Thyroid gland (tissue), 4 donors: ENCODE data around the gene EIF3L. TPM values are rescaled to one million over a fixed set of nuclear protein-coding genes. Genes with fewer than 3 reads are reported as not detected.

Source experiments
- DNase-seq, 2 donors: peaks; one replicate each; pipeline ENCODE4 v3.0.0-alpha.2; 2019
- H3K27ac ChIP-seq, 3 donors: fragments of 200-600 bp; sonication (generic); 1 replicate in 2 of 3; 2 replicates in 1 of 3; pipeline ENCODE4 v1.5.1; 2016 to 2019; ENCODE audit warnings: mild to moderate bottlenecking in 1 of 3, moderate library complexity in 1 of 3
- H3K27me3 ChIP-seq: fragments of 200-600 bp; sonication (generic); one replicate; pipeline ENCODE4 v1.5.1; 2019
- H3K36me3 ChIP-seq, 2 donors: fragments of 200-600 bp; sonication (generic); one replicate each; pipeline ENCODE4 v1.5.1; 2016 to 2019
- H3K4me1 ChIP-seq, 2 donors: fragments of 200-600 bp; sonication (generic); one replicate each; pipeline ENCODE4 v1.5.1; 2017 to 2019
- H3K4me3 ChIP-seq, 3 donors: fragments of 200-600 bp; sonication (generic); replicated peaks in 1 of 3; 1 replicate in 2 of 3; 2 replicates in 1 of 3; pipeline ENCODE4 v1.5.1; 2016; ENCODE audit warnings: mild to moderate bottlenecking in 1 of 3
- H3K9me3 ChIP-seq: fragments of 200-600 bp; sonication (generic); one replicate; pipeline ENCODE4 v1.5.1; 2017
- POLR2A ChIP-seq, 2 donors: fragments of 450-650 bp; IDR thresholded peaks; one replicate each; pipeline ENCODE4 v1.6.1; 2017; ENCODE audit warnings: antibody characterized with exemption in 2 of 2, mild to moderate bottlenecking in 2 of 2, moderate library complexity in 1 of 2
- WGBS, 2 donors: methylation state at CpG; one replicate each; pipeline ENCODE4 v1.1.5; 2017; 5-methylcytosine and 5-hydroxymethylcytosine counted together
- intact Hi-C: fragments of 100-400 bp; cut with DNase I; formaldehyde crosslinking; loops from one replicate; pipeline ENCODE4 v1.15.1; 2023
- total RNA-seq, 4 donors: library from RNA; depleted of rRNA; stranded (reverse); fragments of >200 nt; gene quantifications; one replicate each; pipeline ENCODE4 v1.2.3, GENCODE V29; 2016
- TF ChIP-seq, protein P1 (sequence below), 6 experiments: fragments of 200-600 bp in 3 of 6; fragments of 450-650 bp in 3 of 6; sonication (generic) in 3 of 6; IDR thresholded peaks; one replicate each; pipeline ENCODE4 v1.5.1; 2016 to 2019; ENCODE audit warnings: antibody characterized with exemption in 6 of 6, mild to moderate bottlenecking in 2 of 6, inconsistent platforms in 1 of 6, moderate library complexity in 1 of 6

The EIF3L gene
- total RNA-seq, 4 donors from 2014 or later = 423 to 557 (median 455) TPM

DNA sequence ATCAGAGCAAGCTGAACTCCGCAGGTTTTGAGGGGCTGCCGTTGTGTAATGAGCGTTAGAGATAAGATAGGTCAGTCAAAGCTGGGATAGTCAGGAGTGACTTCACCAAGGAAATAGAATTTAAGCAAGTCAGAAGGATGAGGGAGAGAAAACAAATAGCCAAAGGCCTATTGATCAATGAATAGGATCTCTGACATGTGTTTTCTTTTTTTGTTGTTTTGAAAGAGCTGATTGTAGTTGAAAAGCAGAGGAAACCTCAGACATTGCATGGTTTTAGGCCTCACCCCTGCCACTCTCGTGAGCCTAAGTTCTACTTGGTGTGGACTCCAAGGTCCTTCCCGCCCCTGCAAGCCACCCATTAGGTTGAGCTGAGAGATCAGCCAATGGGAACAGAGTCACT is 3.2 kb downstream of the EIF3L start:
- no peak for TF ChIP-seq POLR2A (IDR thresholded peaks at IDR 0.05)
- TF ChIP-seq, protein P1, sequence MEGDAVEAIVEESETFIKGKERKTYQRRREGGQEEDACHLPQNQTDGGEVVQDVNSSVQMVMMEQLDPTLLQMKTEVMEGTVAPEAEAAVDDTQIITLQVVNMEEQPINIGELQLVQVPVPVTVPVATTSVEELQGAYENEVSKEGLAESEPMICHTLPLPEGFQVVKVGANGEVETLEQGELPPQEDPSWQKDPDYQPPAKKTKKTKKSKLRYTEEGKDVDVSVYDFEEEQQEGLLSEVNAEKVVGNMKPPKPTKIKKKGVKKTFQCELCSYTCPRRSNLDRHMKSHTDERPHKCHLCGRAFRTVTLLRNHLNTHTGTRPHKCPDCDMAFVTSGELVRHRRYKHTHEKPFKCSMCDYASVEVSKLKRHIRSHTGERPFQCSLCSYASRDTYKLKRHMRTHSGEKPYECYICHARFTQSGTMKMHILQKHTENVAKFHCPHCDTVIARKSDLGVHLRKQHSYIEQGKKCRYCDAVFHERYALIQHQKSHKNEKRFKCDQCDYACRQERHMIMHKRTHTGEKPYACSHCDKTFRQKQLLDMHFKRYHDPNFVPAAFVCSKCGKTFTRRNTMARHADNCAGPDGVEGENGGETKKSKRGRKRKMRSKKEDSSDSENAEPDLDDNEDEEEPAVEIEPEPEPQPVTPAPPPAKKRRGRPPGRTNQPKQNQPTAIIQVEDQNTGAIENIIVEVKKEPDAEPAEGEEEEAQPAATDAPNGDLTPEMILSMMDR (IDR thresholded peaks at IDR 0.05) = no peak
- no peaks in the 10 kb centered on the region for H3K9me3 ChIP-seq
- intact Hi-C loops = no loop called here
- H3K4me3 ChIP-seq = no peak overlapping the region
- DNase-seq = no peak
- 90 to 94% methylated on average over 5 of the region's 5 CpGs for WGBS, 2 donors
- H3K27ac ChIP-seq = no peak overlapping the region
- peaks cover 30 to 36% of the 10 kb centered on the region in 2 donors for H3K36me3 ChIP-seq
- peaks cover 23 to 27% of the 10 kb centered on the region in 2 donors for H3K4me1 ChIP-seq
- H3K27me3 ChIP-seq = no peaks in the 10 kb centered on the region

DNA sequence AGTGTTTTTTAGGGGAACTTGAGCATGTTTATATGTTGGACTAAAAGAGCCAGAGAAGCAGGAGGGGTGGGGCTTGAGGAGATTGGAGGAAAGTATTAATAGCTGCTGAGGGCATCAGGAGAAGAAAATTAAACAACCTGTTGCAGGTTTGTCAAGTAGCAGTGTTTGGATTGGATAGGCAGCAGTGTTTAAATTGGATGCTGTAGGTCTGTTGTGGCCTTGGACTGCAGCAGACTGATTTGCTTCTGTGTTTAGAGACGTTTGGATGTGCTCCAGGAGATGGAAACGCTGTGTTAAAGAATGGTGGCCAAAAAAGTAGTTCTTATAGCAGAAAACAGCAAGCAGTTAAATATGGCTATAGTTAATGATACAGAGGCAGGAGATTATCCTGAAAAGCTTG is 5.7 kb downstream of the EIF3L start:
- Histone ChIP-seq H3K36me3 (peaks cover 33 to 47% of the 10 kb centered on the region in 2 donors), H3K9me3 (no peaks in the 10 kb centered on the region), H3K27me3 (no peaks in the 10 kb centered on the region), H3K4me3 (no peak overlapping the region), H3K4me1 (peaks cover 15 to 39% of the 10 kb centered on the region in 2 donors), H3K27ac (no peak overlapping the region)
- 47 to 68% methylated on average over 2 of the region's 2 CpGs for WGBS, 2 donors
- no peak for DNase-seq
- intact Hi-C loops = no loop called here
- TF ChIP-seq, protein P1 (IDR thresholded peaks at IDR 0.05) = no peak
- no peak for TF ChIP-seq POLR2A (IDR thresholded peaks at IDR 0.05)

DNA sequence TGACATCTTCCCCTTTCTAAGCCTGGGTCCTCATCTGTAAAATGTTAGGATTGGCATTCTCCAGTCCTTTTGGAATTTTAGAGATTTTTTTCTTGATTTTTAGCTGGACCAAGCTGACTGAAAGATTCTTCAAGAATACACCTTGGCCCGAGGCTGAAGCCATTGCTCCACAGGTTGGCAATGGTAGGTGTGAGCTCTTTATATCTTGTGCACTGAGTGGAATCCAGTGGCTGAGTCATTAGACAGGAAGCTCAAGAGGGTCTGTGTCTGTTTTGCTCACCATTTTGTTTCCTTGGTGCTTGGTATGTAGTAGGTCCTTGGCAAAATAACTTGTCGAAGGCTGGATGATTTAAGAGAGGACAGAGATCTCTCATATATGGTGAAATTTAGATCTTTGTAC is 6.2 kb downstream of the EIF3L start:
- Histone ChIP-seq H3K36me3 (peaks cover 33 to 47% of the 10 kb centered on the region in 2 donors), H3K9me3 (no peaks in the 10 kb centered on the region), H3K27me3 (no peaks in the 10 kb centered on the region), H3K4me1 (peaks cover 15 to 39% of the 10 kb centered on the region in 2 donors), H3K27ac (no peak overlapping the region), H3K4me3 (no peak overlapping the region)
- intact Hi-C loops = no loop called here
- no peak for TF ChIP-seq POLR2A (IDR thresholded peaks at IDR 0.05)
- TF ChIP-seq, protein P1 (IDR thresholded peaks at IDR 0.05) = no peak
- peak; percentile 17 to 24 for DNase-seq
- WGBS, 2 donors = 49 to 75% methylated on average over 2 of the region's 2 CpGs

- peaks cover 29 to 61% of the 10 kb centered on the region in 2 donors for H3K4me1 ChIP-seq
- H3K27me3 ChIP-seq = no peaks in the 10 kb centered on the region
- 44 to 45% methylated on average over 7 of the region's 7 CpGs for WGBS, 2 donors
- DNase-seq = peak; percentile 79 to 85
- H3K27ac ChIP-seq = peak overlapping the region; percentile 42 to 70 (median 69)
- H3K36me3 ChIP-seq = peaks cover 31 to 38% of the 10 kb centered on the region in 2 donors
- H3K9me3 ChIP-seq = no peaks in the 10 kb centered on the region
- H3K4me3 ChIP-seq = no peak overlapping the region
- TF ChIP-seq, protein P1 (IDR thresholded peaks at IDR 0.05) = no peak
- TF ChIP-seq POLR2A (IDR thresholded peaks at IDR 0.05) = no peak
- intact Hi-C loops = loop anchor here (5.0 kb wide), 1 partner anchor 44 kb away; no protein-coding TSS in a partner anchor
These were observed 11.7 kb downstream of the EIF3L start for GRCh38 chr22:37860796-37861421.

DNA sequence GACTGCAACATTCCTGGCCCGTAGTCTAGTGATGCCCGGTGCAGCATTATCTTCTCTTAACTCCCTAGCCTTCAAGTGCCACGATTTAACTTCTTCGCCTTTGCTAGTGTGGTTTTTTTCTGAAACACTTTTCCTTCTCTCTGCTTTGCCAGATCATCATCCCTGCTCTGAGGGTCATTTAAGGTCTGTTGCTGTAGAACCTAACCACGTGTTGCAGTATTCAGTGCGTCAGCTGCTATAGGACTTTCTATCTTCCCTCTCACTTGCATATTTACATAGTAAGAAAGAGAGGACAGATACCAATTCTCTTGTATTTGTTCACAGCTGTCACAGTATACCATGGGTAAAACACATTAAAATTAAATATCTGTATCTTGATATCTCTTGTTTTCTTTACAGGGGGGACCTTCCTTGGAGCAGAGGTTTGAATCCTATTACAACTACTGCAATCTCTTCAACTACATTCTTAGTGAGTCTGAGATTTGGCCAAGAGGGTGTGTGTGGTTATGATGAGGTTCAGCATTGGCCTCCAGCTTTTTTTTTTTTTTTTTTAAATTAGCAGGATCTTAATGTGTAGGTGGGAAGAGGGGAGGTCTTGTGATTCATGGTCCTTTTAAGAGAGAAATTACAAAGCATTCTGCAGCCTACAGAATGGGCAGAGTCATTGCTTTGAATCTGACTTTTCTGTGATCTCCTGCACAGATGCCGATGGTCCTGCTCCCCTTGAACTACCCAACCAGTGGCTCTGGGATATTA is 13.5 kb downstream of the EIF3L start:
- H3K27ac ChIP-seq = peak overlapping the region in 1 of 3 donors; percentile 4
- no peak for DNase-seq
- intact Hi-C loops = loop anchor here (5.0 kb wide), 1 partner anchor 45 kb away; no protein-coding TSS in a partner anchor
- H3K27me3 ChIP-seq = no peaks in the 10 kb centered on the region
- 82 to 84% methylated on average over 7 of the region's 7 CpGs for WGBS, 2 donors
- no peak for TF ChIP-seq POLR2A (IDR thresholded peaks at IDR 0.05)
- TF ChIP-seq, protein P1 (IDR thresholded peaks at IDR 0.05) = no peak
- H3K36me3 ChIP-seq = peaks cover 19 to 30% of the 10 kb centered on the region in 2 donors
- peaks cover 36 to 75% of the 10 kb centered on the region in 2 donors for H3K4me1 ChIP-seq
- no peak overlapping the region for H3K4me3 ChIP-seq
- H3K9me3 ChIP-seq = no peaks in the 10 kb centered on the region
